Measurements from ENCODE around the gene MAST4. TPM values are rescaled to one million over a fixed set of nuclear protein-coding genes. Genes with fewer than 3 reads are reported as not detected.

The MAST4 gene
- total and polyA plus RNA-seq, 4 donors = 3.7 to 9.5 (median 6.5) TPM

DNA sequence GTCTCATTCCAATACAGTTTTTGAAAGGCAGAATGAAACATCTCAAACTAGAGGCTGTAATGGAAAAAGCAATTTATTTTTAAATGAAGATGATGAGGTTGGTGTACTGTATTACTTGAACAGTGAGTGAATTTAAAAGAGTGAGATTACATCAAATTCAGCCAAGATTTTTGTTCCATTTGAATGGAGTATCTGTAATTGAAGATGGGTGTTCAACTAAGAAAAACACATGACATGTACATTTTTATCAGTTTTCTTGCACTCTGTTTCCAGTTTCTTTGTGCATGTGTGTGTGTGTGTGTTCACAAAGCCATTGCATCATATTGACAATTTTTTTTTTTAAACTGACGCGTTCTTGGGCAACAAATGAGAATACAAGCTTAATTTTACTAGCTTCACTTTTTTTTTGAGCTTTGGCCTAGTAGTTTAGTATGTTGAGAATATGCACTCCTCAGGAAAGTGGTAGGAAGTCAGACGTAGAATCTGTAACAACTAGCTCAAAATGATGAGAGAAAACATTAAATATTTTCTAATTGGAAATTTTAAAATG, 243.5 kb downstream of the MAST4 start:
- WGBS = 79% methylated on average over 3 of the region's 3 CpGs
- no peaks in the 10 kb centered on the region for H3K27me3 ChIP-seq (ENCODE audit: control insufficient read depth in 4 of 4, insufficient read depth in 4 of 4, low read length in 3 of 4)
- no peak overlapping the region for H3K27ac ChIP-seq (ENCODE audit: low read depth in 1 of 2, low read length in 2 of 2)
- no peak for DNase-seq (ENCODE audit: low spot score)
- H3K9ac ChIP-seq (ENCODE audit: low read depth in 1 of 2, low read length in 2 of 2) = no peak overlapping the region
- H3K9me3 ChIP-seq (ENCODE audit: control insufficient read depth in 4 of 4, low read length in 3 of 4) = no peaks in the 10 kb centered on the region
- no peaks in the 10 kb centered on the region for H3K36me3 ChIP-seq (ENCODE audit: control insufficient read depth in 4 of 4, insufficient read depth in 3 of 4, low read depth in 1 of 4, low read length in 3 of 4)
- H3K4me3 ChIP-seq (ENCODE audit: low read depth in 1 of 3, low read length in 3 of 3) = no peak overlapping the region
- H3K4me1 ChIP-seq (ENCODE audit: control insufficient read depth in 4 of 4, insufficient read depth in 4 of 4, low read length in 3 of 4) = no peaks in the 10 kb centered on the region
- TF ChIP-seq, protein P1, sequence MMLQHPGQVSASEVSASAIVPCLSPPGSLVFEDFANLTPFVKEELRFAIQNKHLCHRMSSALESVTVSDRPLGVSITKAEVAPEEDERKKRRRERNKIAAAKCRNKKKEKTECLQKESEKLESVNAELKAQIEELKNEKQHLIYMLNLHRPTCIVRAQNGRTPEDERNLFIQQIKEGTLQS (IDR thresholded peaks at IDR 0.05) = no peak
- TF ChIP-seq, protein P2, sequence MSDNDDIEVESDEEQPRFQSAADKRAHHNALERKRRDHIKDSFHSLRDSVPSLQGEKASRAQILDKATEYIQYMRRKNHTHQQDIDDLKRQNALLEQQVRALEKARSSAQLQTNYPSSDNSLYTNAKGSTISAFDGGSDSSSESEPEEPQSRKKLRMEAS (IDR thresholded peaks at IDR 0.05) = no peak
- TF ChIP-seq, protein P3, sequence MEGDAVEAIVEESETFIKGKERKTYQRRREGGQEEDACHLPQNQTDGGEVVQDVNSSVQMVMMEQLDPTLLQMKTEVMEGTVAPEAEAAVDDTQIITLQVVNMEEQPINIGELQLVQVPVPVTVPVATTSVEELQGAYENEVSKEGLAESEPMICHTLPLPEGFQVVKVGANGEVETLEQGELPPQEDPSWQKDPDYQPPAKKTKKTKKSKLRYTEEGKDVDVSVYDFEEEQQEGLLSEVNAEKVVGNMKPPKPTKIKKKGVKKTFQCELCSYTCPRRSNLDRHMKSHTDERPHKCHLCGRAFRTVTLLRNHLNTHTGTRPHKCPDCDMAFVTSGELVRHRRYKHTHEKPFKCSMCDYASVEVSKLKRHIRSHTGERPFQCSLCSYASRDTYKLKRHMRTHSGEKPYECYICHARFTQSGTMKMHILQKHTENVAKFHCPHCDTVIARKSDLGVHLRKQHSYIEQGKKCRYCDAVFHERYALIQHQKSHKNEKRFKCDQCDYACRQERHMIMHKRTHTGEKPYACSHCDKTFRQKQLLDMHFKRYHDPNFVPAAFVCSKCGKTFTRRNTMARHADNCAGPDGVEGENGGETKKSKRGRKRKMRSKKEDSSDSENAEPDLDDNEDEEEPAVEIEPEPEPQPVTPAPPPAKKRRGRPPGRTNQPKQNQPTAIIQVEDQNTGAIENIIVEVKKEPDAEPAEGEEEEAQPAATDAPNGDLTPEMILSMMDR (IDR thresholded peaks at IDR 0.05; ENCODE audit: low read depth, low read length, missing input control) = no peak
- TF ChIP-seq RXRA (IDR thresholded peaks at IDR 0.05) (no peak), TAF1 (conservative IDR thresholded peaks at IDR 0.05) (no peak), HNF4A (conservative IDR thresholded peaks at IDR 0.05) (no peak), RAD21 (IDR thresholded peaks at IDR 0.05) (no peak), FOXA1 (IDR thresholded peaks at IDR 0.05) (no peak), YY1 (IDR thresholded peaks at IDR 0.05) (no peak), EGR1 (IDR thresholded peaks at IDR 0.05; ENCODE audit: low read depth in 2 of 2) (no peak), FOXA2 (IDR thresholded peaks at IDR 0.05) (no peak), HNF4G (IDR thresholded peaks at IDR 0.05) (no peak), NR2F2 (IDR thresholded peaks at IDR 0.05) (no peak), SP1 (IDR thresholded peaks at IDR 0.05) (no peak), GABPA (IDR thresholded peaks at IDR 0.05 in 1 of 2, conservative IDR thresholded peaks at IDR 0.05 in 1 of 2) (no peak), JUND (IDR thresholded peaks at IDR 0.05) (no peak)
- TF ChIP-seq, protein P4, sequence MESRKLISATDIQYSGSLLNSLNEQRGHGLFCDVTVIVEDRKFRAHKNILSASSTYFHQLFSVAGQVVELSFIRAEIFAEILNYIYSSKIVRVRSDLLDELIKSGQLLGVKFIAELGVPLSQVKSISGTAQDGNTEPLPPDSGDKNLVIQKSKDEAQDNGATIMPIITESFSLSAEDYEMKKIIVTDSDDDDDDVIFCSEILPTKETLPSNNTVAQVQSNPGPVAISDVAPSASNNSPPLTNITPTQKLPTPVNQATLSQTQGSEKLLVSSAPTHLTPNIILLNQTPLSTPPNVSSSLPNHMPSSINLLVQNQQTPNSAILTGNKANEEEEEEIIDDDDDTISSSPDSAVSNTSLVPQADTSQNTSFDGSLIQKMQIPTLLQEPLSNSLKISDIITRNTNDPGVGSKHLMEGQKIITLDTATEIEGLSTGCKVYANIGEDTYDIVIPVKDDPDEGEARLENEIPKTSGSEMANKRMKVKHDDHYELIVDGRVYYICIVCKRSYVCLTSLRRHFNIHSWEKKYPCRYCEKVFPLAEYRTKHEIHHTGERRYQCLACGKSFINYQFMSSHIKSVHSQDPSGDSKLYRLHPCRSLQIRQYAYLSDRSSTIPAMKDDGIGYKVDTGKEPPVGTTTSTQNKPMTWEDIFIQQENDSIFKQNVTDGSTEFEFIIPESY (IDR thresholded peaks at IDR 0.05) = no peak
- TF ChIP-seq, protein P5, sequence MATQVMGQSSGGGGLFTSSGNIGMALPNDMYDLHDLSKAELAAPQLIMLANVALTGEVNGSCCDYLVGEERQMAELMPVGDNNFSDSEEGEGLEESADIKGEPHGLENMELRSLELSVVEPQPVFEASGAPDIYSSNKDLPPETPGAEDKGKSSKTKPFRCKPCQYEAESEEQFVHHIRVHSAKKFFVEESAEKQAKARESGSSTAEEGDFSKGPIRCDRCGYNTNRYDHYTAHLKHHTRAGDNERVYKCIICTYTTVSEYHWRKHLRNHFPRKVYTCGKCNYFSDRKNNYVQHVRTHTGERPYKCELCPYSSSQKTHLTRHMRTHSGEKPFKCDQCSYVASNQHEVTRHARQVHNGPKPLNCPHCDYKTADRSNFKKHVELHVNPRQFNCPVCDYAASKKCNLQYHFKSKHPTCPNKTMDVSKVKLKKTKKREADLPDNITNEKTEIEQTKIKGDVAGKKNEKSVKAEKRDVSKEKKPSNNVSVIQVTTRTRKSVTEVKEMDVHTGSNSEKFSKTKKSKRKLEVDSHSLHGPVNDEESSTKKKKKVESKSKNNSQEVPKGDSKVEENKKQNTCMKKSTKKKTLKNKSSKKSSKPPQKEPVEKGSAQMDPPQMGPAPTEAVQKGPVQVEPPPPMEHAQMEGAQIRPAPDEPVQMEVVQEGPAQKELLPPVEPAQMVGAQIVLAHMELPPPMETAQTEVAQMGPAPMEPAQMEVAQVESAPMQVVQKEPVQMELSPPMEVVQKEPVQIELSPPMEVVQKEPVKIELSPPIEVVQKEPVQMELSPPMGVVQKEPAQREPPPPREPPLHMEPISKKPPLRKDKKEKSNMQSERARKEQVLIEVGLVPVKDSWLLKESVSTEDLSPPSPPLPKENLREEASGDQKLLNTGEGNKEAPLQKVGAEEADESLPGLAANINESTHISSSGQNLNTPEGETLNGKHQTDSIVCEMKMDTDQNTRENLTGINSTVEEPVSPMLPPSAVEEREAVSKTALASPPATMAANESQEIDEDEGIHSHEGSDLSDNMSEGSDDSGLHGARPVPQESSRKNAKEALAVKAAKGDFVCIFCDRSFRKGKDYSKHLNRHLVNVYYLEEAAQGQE (IDR thresholded peaks at IDR 0.05) = no peak

Data from liver (tissue), 9 donors.